Fibroblast of mammary gland (primary cell): ENCODE measurements around the gene CORO2B.

Experiments used
- DNase-seq: peaks from one replicate; pipeline ENCODE4 v3.0.0-alpha.2; 2010; ENCODE audit warnings: low read depth
- H3K4me3 ChIP-seq: 2 replicates; pipeline ENCODE4 v1.5.1; 2011; ENCODE audit warnings: low read depth, mild to moderate bottlenecking, low read length, moderate library complexity; ENCODE audit not compliant: control insufficient read depth
- CTCF ChIP-seq: conservative IDR thresholded peaks from 2 replicates; pipeline ENCODE4 v1.5.1; 2011; ENCODE audit warnings: low read depth, low read length, inconsistent platforms; ENCODE audit not compliant: control insufficient read depth, insufficient read depth

The CORO2B gene

GRCh38 chr15:68564173-68564572, 14.6 kb upstream of the CORO2B start:
- DNase-seq = no peak
- TF ChIP-seq CTCF = no peak
- H3K4me3 ChIP-seq = no peak overlapping the region

GRCh38 chr15:68565234-68565633, 13.6 kb upstream of the CORO2B start:
- no peak for DNase-seq
- TF ChIP-seq CTCF = no peak
- no peak overlapping the region for H3K4me3 ChIP-seq

GRCh38 chr15:68565726-68566125, 13.1 kb upstream of the CORO2B start:
- TF ChIP-seq CTCF = no peak
- no peak for DNase-seq
- no peak overlapping the region for H3K4me3 ChIP-seq

- DNase-seq = no peak
- no peak overlapping the region for H3K4me3 ChIP-seq
- no peak for TF ChIP-seq CTCF
Measured at GRCh38 chr15:68566377-68566954, 12.3 kb upstream of the CORO2B start.

- DNase-seq = no peak
- no peak overlapping the region for H3K4me3 ChIP-seq
- TF ChIP-seq CTCF = no peak
Measured at GRCh38 chr15:68567345-68567744, 11.4 kb upstream of the CORO2B start.

- H3K4me3 ChIP-seq = no peak overlapping the region
- no peak for TF ChIP-seq CTCF
- DNase-seq = no peak
Measured at GRCh38 chr15:68570974-68571373, 7.8 kb upstream of the CORO2B start.

- TF ChIP-seq CTCF = no peak
- DNase-seq = no peak
- no peak overlapping the region for H3K4me3 ChIP-seq
Measured at GRCh38 chr15:68571582-68571981, 7.2 kb upstream of the CORO2B start.
